ENCODE results near the gene FDXR.

DNA sequence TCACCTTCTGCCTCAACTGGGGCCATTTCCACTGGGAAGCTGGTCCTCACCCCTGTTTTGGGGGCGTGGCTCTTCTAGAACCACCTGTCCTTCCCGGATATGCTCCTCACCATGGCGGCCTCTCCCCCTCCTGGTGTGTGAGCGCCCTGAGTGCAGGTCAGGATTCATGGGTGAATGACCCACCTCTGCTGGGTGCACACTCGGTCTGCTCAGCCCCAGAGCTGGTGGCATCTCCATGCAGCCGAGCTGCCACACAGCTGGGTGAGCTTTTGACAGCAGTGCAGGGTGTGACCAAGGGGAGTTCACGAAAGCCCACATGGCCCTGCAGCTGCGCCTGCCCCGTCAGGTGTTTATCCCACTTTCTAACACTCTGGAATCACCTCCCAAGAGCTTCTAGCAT, 40.4 kb downstream of the FDXR start:
- TF ChIP-seq, protein P1, sequence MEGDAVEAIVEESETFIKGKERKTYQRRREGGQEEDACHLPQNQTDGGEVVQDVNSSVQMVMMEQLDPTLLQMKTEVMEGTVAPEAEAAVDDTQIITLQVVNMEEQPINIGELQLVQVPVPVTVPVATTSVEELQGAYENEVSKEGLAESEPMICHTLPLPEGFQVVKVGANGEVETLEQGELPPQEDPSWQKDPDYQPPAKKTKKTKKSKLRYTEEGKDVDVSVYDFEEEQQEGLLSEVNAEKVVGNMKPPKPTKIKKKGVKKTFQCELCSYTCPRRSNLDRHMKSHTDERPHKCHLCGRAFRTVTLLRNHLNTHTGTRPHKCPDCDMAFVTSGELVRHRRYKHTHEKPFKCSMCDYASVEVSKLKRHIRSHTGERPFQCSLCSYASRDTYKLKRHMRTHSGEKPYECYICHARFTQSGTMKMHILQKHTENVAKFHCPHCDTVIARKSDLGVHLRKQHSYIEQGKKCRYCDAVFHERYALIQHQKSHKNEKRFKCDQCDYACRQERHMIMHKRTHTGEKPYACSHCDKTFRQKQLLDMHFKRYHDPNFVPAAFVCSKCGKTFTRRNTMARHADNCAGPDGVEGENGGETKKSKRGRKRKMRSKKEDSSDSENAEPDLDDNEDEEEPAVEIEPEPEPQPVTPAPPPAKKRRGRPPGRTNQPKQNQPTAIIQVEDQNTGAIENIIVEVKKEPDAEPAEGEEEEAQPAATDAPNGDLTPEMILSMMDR (conservative IDR thresholded peaks at IDR 0.05), result no peak
- TF ChIP-seq EZH2 (IDR thresholded peaks at IDR 0.05; ENCODE audit: low read depth), result no peak

Data from PC-9 (cell line).